HG03469 (cell line): ENCODE measurements around the gene RHBDD2.
A peak's percentile ranks its signal among the peaks of the same experiment; 100 is the strongest.
"Not testable (repeated sequence)": the region's sequence is repeated elsewhere in the genome, so short reads cannot be mapped to it uniquely, and the experiment has no call there.

Experiments used
- ATAC-seq: cut with Tn5 transposase; IDR thresholded peaks from one replicate; pipeline ENCODE4 v1.9.1; 2021; ENCODE audit warnings: mild to moderate bottlenecking, moderate library complexity, moderate number of reproducible peaks; ENCODE audit not compliant: unreplicated experiment

The RHBDD2 gene

DNA sequence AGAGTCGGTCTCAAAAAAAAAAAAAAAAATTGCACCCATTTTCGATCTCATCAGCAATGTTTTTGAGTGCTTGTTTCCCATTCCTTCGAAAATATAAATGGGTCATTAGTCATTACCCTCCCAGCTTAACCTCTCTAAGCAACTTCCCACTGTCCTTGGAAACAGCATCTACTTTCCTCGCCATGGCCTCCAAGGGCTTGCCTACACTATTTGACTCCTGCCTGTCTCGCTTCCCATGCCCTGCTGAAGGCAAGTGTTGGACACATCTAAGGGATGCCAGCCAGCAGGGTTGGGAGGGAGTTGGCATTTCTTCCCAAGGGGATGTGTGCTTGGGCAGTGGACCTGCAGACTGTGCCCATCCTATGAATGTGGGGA, 12.7 kb upstream of the RHBDD2 start:
- no peak for ATAC-seq

DNA sequence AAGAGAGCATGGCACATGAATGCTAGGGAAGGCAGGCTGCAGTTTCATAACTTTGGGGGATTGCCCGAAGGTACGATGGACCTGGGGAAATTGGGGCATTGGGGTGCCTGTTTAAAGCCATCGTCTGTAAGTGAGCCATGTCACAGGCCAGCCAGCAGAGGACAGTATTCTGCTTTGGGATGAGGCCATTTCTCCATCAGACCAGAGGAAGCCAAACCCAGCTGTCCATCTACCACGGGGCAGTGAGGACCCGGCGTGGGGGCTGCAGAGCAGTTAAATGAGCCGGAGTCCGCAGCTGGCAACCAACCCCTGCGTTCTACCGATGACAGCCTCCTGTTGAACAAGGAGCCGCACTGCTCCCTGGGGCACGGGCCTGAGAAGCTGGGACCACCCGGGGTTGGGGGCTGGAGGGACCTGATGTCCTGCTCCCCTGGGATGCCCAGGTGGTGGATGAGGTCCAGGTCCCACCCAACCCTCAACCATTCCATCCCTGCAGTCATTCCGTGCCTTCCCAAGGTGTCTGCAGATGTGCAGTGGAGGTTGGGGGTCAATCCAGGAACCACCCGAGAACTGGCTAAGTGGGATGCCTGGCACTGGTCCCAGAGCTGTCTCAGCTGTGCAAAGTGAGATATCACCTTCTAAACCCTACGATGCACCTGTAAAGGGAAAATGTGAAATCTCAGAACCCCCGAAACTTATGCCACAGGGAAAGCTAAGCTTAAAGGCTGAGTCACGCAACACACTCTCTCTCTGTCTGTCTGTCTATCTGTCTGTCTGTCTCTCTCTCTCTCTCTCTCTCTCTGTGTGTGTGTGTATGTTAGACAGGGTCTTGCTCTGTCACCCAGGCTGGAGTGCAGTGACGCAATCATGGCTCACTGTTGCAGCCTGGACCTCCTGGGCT, 12.1 kb upstream of the RHBDD2 start:
- no peak for ATAC-seq

DNA sequence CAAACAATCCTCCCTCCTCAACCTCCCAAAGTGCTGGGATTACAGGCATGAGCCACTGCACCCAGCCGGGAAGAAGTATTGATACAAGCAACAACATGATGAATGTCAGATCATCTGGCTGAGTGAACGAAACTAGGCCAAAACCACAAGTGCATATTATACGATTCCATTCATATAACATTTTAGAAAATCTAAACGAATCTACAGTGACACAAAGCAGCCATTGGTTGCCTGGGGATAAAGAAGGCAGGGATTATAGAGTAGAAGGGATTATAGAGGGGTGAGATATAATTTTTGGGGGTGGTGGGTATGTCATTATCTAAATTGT, 11.5 kb upstream of the RHBDD2 start:
- no peak for ATAC-seq

DNA sequence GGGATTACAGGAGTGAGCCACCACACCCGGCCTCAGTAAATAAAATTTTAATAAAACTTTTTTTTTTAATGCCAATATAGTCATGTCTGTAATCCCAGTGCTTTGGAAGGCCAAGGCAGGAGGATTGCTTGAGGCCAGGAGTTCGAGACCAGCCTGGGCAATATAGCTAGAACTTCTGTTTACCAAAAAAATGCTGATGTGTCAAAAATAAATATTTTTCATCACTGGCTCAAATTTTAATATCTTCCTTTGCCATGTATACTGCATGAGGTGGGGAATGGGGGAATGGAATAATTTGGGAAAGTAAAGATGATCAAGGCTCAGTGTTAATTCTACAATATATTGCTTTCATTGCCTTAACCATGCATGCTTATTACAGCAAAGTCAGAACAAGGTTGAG, 10.7 kb upstream of the RHBDD2 start:
- ATAC-seq = no peak

DNA sequence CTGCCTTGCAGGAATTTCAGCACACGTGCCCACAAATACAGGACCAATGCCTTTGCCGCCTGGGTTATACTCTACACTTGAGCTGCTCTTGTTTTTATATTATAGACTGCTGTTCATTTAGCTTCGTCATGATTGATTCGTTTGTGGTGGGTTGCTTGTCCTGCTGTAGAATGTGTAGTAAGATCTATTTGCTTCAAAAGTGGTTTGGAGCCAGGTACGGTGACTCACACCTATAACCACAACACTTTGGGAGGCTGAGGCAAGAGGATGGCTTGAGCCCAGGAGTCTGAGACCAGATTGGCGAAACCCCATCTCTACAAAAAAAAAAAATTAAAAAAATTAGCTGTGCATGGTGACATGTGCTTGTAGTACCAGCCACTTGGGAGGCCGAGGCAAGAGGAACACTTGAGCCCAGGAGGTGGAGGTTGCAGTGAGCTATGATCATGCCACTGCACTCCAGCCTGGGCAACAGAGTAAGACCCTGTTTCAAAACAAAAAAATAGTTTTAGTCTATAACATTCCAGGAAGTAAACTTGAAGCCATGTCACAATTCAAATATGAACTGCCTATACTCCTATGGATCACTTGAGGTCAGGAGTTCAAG, 9.0 kb upstream of the RHBDD2 start:
- ATAC-seq = no peak

DNA sequence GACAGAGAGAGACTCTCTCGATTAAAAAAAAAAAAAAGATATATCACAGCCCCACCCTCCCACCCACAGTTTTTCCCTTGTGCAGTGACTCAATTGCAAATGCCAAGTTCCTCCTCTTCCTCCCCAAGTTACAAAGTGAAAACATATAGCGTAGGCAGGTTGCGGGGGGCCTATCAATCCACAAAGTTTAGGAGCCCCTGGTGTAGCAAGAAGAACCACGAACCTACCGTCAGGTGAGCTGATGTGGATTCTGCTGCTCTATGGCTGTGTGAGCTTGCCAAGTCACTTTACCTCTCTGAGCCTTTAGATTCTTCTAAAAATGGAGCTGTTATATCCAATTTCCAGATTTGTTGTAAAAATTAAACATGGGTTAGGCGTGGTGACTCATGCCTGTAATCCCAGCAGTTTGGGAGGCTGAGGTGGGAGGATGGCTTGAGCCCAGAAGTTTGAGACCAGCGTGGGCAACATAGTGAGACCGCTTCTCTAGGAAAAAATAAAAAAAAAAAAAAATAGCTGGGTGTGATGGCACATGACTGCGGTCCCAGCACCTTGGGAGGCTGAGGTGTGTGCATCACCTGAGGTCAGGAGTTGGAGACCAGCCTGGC, 8.2 kb upstream of the RHBDD2 start:
- no peak for ATAC-seq

DNA sequence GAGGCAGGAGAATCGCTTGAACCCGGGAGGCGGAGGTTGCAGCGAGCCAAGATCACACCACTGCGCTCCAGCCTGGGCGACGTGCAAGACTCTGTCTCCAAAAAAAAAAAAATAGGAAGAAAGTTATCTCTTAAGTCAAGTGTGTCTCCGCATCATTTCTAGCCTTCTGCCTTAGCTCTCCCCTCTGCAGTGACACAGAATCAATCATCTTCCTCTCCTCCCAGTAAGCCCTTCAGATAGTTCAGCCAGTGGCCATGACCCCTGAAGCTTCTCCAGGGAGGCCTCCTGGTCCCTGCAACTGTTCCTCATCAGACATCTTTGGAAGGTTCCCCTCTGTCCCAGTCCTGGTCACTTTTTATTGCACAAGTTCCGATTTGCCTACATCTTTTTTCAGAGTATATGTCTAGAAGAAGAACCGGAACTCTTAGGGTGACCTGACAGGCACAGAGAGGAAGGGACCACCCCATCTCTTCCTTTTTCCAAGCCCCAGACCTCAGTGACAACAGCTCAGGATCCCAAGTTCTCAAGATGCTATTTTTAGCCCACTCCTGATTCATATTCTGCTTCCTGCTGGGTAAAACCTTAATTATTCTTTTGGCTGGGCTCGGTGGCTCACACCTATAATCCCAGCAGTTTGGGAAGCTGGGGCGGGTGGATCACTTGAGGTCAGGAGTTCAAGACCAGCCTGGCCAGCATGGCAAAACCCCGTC, 6.6 kb upstream of the RHBDD2 start:
- no peak for ATAC-seq

DNA sequence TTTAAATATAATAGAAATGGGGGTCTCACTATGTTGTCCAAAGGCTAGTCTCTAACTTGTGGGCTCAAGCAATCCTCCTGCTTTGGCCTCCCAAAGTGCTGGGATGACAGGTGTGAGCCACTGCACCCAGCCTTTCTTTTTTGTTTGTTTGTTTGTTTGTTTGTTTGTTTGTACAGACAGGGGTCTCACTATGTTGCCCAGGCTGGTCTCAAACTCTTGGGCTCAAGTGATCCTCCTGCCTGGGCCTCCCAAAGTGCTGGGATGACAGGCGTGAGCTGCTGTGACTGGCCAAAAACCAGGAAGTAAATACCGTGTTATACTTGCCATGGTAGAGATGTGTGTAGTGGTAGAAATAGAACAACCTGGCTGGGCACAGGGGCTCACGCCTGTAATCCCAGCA, 4.7 kb upstream of the RHBDD2 start:
- not testable (repeated sequence) for ATAC-seq

DNA sequence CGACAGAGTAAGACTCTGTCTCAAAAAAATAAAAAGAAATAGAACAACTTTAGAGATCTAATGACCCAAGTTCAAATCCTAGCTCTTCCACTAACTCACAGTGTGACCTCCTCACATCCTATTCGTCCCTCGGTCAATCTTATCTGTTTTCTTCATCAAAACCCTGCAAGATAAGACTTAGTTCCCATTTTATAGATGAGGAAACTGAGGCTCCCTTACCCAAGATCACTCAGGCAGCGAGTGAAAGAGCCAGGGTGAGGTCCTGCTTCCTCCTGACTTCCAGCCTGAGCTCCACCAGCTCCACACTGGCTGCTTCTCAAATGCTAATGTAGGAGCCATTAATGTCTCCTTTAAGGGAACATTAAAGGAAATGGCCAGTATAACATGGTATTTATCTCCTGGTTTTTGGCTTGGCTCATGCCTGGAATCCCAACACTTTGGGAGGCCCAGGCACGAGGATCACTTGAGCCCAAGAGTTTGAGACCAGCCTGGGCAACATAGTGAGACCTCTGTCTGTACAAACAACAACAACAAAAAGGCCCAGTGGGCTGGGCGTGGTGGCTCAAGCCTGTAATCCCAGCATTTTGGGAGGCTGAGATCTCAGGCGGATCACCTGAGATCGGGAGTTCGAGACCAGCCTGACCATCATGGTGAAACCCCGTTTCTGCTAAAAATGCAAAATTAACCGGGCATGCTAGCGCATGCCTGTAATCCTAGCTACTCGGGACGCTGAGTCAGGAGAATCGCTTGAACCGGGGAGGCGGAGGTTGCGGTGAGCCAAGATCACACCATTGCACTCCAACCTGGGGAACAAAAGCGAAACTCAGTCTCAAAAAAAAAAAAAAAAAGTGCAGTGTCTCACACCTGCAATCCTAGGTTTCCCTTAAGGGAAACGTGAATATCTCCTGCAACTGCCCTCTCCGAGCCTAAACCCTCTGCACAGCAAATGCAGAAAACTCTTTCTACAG, 3.4 kb upstream of the RHBDD2 start:
- ATAC-seq = no peak

DNA sequence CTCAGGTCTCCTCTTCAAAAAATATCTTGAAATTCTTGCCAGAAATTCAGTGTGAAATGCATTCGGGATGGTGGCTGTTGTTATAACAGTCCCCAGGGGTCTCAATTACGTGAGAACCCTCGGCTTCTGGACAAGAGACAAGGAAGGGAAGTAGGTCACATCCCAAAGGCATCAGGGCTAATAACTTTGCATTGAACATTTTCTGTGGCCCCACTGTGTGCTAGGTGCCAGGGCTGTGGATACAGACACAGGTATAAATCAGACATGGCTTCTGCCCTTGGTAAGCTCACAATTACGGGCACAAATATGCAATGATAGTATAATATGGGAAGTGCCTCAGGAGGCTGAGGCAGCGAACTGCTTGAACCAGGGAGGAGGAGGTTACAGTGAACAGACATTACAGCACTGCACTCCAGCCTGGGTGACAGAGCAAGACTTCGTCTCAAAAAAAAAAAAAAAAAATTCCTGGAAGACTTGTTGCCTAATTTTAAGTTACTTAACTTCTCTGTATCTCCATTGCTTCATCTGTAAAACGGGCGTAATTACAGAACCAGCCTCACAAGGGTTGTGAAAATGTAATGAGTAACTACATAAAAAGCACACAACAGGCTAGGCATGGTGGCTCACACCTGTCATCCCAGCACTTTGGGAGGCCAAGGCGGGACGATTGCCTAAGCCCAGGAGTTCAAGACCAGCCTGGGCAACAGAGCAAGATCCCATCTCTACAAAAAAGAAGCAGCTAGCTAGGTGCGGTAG, 2.5 kb upstream of the RHBDD2 start:
- ATAC-seq = no peak

DNA sequence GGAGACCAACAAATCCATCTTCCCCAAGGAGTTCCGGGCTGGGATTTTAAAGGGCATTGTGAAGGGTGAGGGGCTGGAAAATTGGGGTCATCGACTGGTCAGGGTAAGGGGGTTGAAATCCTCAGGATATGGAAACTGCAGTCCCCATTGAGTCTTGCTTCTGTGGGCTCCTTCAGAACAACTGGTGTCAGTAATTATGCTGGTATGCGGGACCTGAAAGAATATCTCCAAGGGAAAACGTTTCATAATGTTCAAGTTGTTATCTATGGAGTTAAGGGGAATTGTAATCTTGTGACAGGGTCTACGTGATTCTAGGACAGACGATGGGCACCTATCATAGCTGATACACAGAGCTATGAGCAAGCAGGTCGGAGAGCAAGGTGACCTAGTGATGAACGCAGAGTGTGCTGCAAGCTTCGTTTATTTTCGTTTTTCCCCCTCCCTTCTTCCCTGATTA, 494 bp upstream of the RHBDD2 start:
- no peak for ATAC-seq

DNA sequence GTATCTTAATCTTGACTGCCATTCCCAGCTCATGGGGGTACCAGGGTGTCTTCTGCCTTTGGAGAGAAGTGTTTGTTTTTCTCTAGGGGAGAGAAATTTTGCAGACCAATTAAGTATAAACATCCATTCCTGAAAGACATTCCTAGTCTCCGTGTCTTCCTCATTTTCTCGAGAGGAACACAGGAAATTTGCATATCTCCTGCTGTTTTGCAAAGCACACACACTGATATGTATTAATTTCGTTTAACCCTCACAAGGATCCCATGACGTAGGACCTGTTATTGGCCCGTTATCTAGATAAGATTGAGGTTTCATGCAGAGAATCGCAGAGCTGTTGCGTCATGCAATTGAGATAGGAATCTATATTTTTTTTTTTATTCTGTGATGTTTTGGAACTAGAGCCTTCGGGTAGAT, 944 bp downstream of the RHBDD2 start:
- ATAC-seq = no peak

DNA sequence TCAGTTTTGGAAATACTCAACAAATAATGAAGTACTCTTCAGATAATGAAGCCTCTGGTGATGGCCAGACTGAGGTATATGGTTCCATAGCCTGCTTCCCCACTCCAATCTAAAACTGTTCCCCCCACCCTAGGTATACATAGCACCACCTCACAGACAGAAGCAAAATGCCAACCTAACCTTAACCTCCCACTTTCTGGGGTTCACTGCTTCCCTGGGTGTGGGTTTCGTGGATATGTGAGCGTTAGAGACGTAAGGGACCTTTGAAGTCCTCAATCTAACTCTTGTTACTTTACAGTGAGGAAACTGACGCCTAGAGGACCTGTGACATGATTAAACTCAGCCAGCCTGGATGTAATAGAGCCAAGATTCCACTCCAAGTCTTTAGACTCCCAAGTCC, 1.4 kb downstream of the RHBDD2 start:
- no peak for ATAC-seq

DNA sequence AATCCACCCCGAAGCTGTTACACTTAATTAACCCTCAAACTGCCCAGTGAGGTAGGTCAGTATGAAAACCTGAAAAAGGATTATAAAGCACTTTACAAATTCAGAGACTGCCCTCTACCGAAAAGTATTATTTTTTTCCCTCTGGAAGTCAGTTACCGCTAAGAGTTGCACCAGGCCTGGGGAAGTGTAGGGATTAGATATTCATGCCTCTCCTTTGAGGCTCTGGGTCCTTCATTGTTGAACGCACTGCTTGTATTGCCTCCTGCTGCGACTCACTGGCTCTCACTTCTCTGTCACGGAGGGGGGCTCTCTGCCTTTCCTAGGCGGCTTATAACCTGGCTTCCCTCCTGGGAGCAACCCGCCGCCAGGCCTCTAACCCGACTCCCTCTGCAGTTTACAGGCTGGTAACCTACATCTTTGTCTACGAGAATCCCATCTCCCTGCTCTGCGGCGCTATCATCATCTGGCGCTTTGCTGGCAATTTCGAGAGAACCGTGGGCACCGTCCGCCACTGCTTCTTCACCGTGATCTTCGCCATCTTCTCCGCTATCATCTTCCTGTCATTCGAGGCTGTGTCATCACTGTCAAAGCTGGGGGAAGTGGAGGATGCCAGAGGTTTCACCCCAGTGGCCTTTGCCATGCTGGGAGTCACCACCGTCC, 2.7 kb downstream of the RHBDD2 start:
- ATAC-seq = no peak

DNA sequence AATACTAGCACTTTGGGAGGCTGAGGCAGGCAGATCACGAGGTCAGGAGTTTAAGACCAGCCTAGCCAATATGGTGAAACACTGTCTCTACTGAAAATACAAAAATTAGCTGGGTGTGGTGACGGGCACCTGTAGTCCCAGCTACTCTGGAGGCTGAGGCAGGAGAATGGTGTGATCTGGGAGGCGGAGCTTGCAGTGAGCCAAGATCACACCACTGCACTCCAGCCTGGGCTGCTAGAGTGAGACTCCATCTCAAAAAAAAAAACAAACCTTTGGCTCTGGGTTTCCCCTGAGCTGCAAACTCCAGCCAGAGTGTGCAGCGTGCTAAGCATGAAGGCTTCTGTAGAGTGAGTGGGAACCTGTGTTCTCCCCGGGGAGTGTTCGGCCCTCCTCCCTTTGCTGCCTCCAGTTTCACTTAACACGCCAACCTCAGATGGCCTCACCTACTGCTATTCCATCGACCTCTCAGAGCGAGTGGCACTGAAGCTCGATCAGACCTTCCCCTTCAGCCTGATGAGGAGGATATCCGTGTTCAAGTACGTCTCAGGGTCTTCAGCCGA, 4.5 kb downstream of the RHBDD2 start:
- peak; percentile 29 for ATAC-seq

DNA sequence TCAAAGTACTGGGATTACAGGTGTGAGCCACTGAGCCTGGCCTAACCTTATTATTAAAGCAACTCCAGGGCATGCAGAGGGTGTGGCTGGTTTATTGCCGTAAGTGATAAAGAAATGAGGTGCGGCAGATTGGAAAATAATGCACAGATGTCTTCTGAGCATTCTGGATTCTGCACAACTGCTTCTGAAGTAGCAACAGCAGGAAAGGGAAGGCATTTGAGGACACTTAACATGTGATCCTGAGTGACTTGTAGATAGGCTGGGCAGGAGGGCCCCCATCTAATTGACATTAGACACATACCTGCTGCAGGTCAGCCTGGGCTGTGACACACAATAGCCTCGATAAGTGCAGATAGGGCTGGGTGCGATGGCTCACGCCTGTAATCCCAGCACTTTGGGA, 5.6 kb downstream of the RHBDD2 start:
- ATAC-seq = no peak

DNA sequence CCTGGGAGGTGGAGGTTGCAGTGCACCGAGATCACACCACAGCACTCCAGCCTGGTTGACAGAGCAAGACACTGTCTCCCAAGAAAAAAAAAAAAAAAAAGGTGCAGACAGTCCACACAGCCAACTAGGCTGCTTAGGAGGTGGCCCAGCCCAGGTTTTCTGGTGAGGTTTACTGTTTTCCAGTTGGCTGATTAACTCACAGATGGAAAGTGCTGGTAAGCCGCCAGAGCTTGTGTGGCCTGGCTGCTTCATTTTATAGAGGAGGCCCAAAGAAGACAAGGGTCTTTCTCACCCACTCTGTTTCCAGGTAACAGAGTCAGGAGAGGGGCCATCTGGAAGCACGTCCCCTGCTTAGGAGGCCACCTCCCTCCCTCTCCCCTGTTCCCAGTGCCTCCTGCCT, 6.2 kb downstream of the RHBDD2 start:
- no peak for ATAC-seq

DNA sequence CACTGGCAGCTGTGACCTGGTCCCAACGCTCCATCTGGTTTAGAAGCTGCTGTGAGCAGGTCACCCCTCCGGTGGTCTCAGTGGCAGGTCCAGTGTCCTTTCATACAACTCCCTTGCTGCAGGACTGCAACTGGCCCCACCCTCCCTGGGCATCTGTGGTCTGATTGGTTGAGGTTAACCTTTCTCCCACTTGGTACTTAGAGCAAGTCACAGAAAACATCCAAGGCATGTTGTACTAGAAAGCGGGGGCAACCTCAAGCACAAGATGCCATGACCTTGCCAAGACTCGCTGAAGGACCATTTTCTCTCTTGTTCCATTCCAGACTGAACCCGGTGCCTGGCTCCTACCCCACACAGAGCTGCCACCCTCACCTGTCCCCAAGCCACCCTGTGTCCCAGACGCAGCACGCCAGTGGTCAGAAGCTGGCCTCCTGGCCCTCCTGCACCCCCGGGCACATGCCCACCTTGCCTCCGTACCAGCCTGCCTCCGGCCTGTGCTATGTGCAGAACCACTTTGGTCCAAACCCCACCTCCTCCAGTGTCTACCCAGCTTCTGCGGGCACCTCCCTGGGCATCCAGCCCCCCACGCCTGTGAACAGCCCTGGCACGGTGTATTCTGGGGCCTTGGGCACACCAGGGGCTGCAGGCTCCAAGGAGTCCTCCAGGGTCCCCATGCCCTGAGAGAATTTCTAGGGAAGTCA, 9.0 kb downstream of the RHBDD2 start:
- ATAC-seq = no peak
